HL-60 (cell line): ENCODE measurements around the gene SLC15A1.

Experiments
- DNase-seq, 2 experiments: peaks; one replicate each; pipeline ENCODE4 v3.0.0-alpha.2; 2010 to 2020; ENCODE audit warnings: low read depth in 1 of 2, low spot score in 1 of 2
- H3K27ac ChIP-seq: fragments of 250-450 bp; sonication (Bioruptor Pico); replicated peaks from 2 replicates; pipeline ENCODE4 v1.5.1; 2020; ENCODE audit warnings: mild to moderate bottlenecking, moderate library complexity
- H3K27me3 ChIP-seq: fragments of 250-450 bp; sonication (Bioruptor Pico); 2 replicates; pipeline ENCODE4 v1.5.1; 2021; ENCODE audit warnings: mild to moderate bottlenecking, moderate library complexity; ENCODE audit not compliant: insufficient read depth, poor library complexity, severe bottlenecking
- H3K4me3 ChIP-seq: replicated peaks from 2 replicates; pipeline ENCODE4 v1.5.1; 2011; ENCODE audit warnings: mild to moderate bottlenecking, control low read depth, low read length; ENCODE audit not compliant: insufficient read depth
- GABPA ChIP-seq: IDR thresholded peaks from 2 replicates; pipeline ENCODE4 v1.6.1; 2012; ENCODE audit warnings: low read depth
- POLR2AphosphoS5 ChIP-seq: IDR thresholded peaks from 2 replicates; pipeline ENCODE4 v1.6.1; 2012; ENCODE audit warnings: low read depth
- REST ChIP-seq: IDR thresholded peaks from 2 replicates; pipeline ENCODE4 v1.6.1; 2012; ENCODE audit warnings: low read depth; ENCODE audit not compliant: insufficient replicate concordance
- SPI1 ChIP-seq: IDR thresholded peaks from 2 replicates; pipeline ENCODE4 v1.6.1; 2012; ENCODE audit warnings: low read depth, mild to moderate bottlenecking, borderline replicate concordance
- TF ChIP-seq, protein P1 (sequence below): IDR thresholded peaks from one replicate; pipeline ENCODE4 v1.5.1; 2011; ENCODE audit warnings: low read length, control low read depth, inconsistent platforms; ENCODE audit not compliant: insufficient read depth

SLC15A1 gene

GRCh38 chr13:98781045-98781444 lies 28.6 kb upstream of the SLC15A1 start:
- DNase-seq: no peak
- no peak overlapping the region for H3K27ac ChIP-seq
- H3K4me3 ChIP-seq: no peak overlapping the region
- H3K27me3 ChIP-seq: peaks cover 2% of the 10 kb centered on the region
- TF ChIP-seq SPI1 (no peak), POLR2AphosphoS5 (no peak), GABPA (no peak), REST (no peak)
- TF ChIP-seq, protein P1, sequence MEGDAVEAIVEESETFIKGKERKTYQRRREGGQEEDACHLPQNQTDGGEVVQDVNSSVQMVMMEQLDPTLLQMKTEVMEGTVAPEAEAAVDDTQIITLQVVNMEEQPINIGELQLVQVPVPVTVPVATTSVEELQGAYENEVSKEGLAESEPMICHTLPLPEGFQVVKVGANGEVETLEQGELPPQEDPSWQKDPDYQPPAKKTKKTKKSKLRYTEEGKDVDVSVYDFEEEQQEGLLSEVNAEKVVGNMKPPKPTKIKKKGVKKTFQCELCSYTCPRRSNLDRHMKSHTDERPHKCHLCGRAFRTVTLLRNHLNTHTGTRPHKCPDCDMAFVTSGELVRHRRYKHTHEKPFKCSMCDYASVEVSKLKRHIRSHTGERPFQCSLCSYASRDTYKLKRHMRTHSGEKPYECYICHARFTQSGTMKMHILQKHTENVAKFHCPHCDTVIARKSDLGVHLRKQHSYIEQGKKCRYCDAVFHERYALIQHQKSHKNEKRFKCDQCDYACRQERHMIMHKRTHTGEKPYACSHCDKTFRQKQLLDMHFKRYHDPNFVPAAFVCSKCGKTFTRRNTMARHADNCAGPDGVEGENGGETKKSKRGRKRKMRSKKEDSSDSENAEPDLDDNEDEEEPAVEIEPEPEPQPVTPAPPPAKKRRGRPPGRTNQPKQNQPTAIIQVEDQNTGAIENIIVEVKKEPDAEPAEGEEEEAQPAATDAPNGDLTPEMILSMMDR: no peak

DNA sequence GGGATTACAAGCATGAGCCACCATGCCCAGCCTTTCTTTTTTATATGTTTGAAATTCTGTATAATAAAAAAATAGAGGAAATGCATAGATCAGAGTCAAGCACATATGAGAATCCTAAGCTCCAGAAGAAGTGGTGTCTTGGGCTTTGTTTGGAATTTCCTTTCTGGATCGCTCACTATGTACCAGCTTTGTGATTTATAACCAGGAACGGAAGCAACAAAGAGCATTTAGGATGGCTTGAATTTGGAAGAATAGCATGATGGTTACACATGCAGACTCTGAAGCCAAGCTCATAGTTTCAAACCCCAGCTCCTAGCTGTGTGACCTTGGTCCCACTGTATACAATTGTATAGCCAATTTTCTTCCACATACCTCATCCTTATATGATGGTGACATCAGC lies 28.0 kb upstream of the SLC15A1 start:
- TF ChIP-seq REST (no peak), GABPA (no peak), SPI1 (no peak), POLR2AphosphoS5 (no peak)
- TF ChIP-seq, protein P1: no peak
- no peak for DNase-seq
- Histone ChIP-seq H3K27me3 (peaks cover 2% of the 10 kb centered on the region), H3K27ac (no peak overlapping the region), H3K4me3 (no peak overlapping the region)

DNA sequence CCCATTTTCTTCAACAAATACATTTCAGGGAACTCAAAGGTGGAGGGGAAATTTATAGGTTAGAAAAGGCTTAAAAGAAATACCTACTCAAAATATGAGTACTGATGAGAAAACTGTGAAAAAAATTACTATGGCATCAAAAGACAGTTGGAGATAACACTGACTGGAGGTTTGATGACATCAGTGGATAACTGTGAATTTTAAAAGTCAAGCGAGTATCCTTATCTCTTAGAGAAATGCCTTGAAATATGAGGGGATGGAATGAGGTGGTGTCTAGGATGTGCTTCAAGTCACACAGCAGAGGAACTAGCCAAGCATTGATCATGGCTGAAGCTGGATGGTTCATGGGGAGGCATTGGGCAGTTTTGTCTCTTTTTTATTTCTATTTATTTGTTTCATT lies 27.2 kb upstream of the SLC15A1 start:
- H3K27ac ChIP-seq: no peak overlapping the region

More for the DNA sequence above, 27.2 kb upstream of the SLC15A1 start:
- TF ChIP-seq GABPA (no peak), SPI1 (no peak), REST (no peak), POLR2AphosphoS5 (no peak)
- TF ChIP-seq, protein P1: no peak
- peaks cover 2% of the 10 kb centered on the region for H3K27me3 ChIP-seq
- no peak overlapping the region for H3K4me3 ChIP-seq
- no peak for DNase-seq
